GM04504 (cell line): ENCODE data around the gene USP2.

Experiments
- DNase-seq: peaks from one replicate; pipeline ENCODE4 v3.0.0-alpha.2; 2012; ENCODE audit warnings: low read depth

The USP2 gene

GRCh38 chr11:119323532-119324033 is 57.9 kb downstream of the USP2 start:
- DNase-seq: no peak

- no peak for DNase-seq
These were observed 58.5 kb downstream of the USP2 start for GRCh38 chr11:119322921-119323531.

GRCh38 chr11:119322360-119322739 is 59.1 kb downstream of the USP2 start:
- no peak for DNase-seq

- no peak for DNase-seq
These were observed 60.5 kb downstream of the USP2 start for GRCh38 chr11:119320776-119321524.

GRCh38 chr11:119320240-119320775 is 61.2 kb downstream of the USP2 start:
- no peak for DNase-seq

- DNase-seq: no peak
These were observed 61.7 kb downstream of the USP2 start for GRCh38 chr11:119319700-119320239.

- DNase-seq: no peak
These were observed 62.3 kb downstream of the USP2 start for GRCh38 chr11:119319136-119319699.

GRCh38 chr11:119318240-119319135 is 63.0 kb downstream of the USP2 start:
- no peak for DNase-seq

GRCh38 chr11:119317592-119318239 is 63.8 kb downstream of the USP2 start:
- no peak for DNase-seq

- DNase-seq: no peak
These were observed 64.5 kb downstream of the USP2 start, which contains the start of gene MCAM for GRCh38 chr11:119316729-119317591. TSS of gene MCAM (minus strand) at chr11:119317130. CDS start at chr11:119317101, 29 bp downstream.

- no peak for DNase-seq
These were observed 65.3 kb downstream of the USP2 start for GRCh38 chr11:119316016-119316728.

- no peak for DNase-seq
These were observed 66.1 kb downstream of the USP2 start for GRCh38 chr11:119315131-119316015.

- DNase-seq: no peak
These were observed 66.8 kb downstream of the USP2 start for GRCh38 chr11:119314726-119315125.

- no peak for DNase-seq
These were observed 70.8 kb downstream of the USP2 start for GRCh38 chr11:119310682-119311052.

GRCh38 chr11:119309953-119310681 is 71.4 kb downstream of the USP2 start:
- no peak for DNase-seq

- DNase-seq: no peak
These were observed 72.1 kb downstream of the USP2 start for GRCh38 chr11:119309411-119309810.

GRCh38 chr11:119307974-119308373 is 73.5 kb downstream of the USP2 start:
- no peak for DNase-seq

- no peak for DNase-seq
These were observed 74.3 kb downstream of the USP2 start for GRCh38 chr11:119307219-119307618.
